Iris pigment epithelial cell (primary cell): ENCODE data around the gene CNDP1.

Experiments
- DNase-seq: peaks from one replicate; pipeline ENCODE4 v3.0.0-alpha.2; 2011; ENCODE audit warnings: low read depth

Gene CNDP1

DNA sequence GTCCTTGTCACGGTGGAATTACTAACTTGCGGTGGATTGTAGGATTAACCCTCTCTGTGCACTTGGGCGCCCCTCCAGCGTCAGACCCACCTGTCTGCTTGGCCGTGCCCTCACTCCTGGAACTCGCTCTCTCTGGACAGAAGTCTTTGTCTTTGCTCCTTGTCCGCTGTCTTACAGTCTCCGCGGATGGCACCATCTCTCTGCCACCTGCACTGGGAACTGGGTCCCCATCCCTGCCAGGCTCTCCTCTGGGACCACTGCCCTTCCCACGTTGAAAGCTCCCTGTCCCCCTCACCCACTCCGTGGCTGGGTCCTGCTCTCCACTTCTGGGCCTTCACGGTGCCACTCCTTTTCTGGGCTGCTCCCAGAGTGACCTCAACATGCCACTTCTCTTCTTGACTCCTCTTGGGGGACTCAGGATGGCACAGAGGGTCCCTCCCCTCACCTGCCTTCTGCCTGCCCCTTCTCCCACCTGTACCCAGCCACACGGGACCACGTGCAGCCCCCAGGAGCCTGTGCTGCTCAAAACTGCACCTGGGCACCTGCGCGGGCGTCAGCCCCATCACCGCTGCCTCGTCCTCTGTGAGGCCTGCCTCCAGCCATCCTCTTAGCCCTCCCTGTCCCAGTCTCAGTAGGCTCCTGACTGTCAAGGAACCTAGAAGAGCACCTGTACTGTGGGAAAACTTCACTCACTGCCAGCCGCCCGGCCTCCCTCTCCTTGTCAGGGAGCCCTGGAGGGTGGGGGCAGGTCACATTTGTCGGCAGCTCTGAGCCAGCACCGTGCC, 27.0 kb upstream of the CNDP1 start:
- no peak for DNase-seq

DNA sequence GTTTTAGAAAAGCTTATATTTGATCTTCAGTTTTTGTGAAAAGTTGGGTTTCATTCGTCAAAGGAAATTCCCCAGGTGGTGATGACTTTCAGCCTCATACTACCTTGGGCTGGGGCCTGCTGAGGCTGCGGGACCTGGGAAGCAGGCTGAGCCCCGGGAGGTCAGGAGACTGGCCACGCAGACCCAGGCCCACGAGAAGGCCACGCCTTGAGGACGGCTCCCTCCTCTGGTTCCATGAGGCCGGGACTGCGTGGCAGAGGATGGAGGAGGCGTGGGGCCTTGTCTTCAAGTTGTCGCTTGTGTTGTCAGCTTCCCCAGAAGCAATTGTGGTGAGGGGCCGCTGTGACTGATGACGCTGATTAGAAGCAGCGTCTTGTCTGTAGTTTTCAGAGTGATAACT, 26.4 kb upstream of the CNDP1 start:
- no peak for DNase-seq

DNA sequence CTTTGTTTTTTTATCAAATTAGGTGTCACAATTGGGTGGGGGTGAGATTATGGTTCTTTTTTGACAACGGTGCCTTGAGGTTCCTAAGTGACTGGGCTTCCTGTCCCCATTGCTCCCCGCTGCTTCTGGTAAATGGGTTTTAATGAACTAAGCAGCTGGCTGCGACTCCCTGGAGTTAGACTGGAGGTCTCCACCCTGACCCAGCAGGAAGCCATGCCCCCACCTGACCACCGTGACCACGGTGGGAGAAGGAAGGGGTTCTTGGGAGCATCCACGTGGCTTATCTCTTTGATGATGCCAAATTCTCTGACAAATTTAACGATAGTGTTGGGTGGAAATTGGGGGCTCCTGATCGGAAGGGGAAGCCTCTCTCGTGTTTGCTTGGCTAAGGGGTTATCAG, 25.9 kb upstream of the CNDP1 start:
- DNase-seq = no peak

DNA sequence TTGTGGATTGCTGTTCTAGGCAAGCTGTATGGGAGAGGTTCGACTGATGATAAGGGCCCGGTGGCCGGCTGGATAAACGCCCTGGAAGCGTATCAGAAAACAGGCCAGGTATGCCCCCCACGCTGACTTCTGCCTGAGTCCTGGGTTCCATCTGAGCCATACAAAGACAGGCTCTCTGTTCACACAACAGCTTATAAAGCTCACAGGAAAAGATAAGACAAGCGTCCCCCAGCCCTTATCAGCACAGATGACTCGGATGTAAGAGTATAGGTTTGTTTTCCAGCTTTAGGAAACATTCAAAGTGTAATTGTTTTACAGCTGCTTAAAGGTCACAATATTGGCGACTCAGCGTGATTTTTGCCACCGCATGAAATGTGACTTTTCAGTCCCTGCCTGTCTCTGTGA, 25.5 kb upstream of the CNDP1 start:
- DNase-seq = no peak

DNA sequence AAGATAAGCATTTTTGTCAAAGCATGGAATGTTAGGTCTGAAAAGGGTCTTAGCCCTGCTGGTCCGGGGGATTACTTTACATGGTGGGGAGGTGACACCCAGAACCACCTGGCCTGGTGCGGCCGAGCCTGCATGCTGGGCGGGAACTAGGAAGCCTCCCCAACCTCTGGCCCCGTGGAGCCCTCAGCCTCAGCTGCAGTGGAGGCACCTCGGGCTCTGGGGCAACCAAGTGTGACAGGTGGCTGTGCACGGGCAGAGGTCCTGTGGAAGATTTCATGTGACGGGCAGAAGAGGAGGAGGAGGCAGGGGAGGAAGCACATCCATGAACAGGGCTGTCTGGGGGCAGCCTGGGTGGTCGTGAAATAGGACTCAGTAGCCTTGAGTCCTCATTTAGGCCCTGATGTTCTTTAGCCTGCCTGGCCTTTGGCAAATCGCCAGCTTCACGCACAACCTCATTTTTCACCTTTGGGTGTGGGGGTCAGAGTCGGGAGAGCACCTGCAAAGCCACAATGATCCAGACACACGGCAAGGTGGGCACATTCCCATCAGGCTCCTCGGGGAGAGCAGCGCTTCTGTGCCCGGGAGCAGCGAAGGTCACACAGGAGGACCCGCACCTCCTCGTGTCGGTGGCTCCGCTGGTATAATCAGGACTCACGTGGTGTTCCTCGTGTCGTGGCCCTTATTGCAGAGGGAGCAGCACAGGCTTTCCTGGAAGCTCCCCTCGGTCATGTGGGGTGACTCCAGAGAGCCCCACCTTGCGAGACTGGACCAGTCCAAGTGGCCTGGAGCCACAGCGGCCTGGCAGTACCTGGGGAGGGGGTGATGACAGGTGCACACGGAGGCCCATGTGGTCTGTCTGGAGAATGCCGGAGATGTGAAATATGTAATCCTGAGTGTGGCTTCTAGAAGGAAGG, 24.2 kb upstream of the CNDP1 start:
- DNase-seq = no peak

DNA sequence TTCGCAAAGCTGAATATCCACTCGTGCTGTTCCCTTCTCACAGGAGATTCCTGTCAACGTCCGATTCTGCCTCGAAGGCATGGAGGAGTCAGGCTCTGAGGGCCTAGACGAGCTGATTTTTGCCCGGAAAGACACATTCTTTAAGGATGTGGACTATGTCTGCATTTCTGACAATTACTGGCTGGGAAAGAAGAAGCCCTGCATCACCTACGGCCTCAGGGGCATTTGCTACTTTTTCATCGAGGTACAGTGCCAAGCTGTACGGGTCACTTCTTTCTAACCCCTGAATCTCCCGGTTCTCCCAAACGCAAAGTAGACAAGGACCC, 23.6 kb upstream of the CNDP1 start:
- no peak for DNase-seq

DNA sequence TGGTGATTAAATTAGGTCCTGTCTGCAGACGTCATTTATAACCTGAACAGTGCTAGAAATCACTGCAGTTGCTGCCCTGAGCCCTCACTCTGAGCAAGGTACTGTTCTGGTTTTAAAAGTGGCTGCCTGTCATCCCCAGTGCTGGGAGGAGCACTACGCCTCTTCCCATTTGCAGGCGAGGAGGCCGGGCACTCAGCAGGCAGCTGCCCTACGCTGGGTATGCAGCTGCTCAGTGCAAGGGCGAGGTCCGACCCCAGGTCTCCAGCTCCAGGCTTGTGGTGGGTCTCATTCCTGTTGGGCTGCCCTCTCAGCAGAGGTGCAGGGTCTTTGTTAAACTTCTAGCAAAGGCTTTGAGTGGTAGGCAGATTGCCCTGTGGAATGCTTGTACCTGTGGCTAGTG, 22.5 kb upstream of the CNDP1 start:
- DNase-seq = no peak

DNA sequence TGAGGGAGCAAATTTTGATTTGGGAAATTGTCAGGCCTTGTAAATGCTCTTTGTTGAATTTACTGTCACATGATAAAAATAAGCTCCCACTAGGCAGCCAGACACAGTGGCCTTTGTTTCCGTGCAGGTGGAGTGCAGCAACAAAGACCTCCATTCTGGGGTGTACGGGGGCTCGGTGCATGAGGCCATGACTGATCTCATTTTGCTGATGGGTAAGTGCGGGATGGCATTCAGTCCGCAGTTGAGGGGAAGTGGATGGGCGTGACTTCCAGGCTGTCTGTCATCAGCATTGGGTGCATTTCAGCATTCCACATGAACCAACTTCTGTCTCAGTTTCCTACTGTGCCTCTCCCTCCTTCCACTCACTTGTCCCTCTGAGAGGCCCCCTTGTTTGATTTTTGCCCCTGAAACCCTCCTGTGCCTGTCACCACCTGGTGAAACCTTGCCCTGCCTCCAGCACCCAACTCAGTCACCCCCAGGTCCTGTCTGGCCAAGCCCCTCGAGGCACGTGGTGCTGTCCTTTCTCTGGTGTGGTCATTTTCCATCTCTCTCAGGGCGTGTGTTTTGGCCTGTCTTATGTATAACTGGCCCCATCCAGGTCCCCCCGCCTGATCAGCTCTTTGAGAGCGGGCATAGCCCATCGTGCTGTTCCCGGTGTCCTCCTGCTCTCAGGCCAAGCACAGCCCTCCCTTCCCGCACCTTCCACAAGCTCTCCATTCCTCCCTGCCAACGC, 21.8 kb upstream of the CNDP1 start:
- DNase-seq = no peak

DNA sequence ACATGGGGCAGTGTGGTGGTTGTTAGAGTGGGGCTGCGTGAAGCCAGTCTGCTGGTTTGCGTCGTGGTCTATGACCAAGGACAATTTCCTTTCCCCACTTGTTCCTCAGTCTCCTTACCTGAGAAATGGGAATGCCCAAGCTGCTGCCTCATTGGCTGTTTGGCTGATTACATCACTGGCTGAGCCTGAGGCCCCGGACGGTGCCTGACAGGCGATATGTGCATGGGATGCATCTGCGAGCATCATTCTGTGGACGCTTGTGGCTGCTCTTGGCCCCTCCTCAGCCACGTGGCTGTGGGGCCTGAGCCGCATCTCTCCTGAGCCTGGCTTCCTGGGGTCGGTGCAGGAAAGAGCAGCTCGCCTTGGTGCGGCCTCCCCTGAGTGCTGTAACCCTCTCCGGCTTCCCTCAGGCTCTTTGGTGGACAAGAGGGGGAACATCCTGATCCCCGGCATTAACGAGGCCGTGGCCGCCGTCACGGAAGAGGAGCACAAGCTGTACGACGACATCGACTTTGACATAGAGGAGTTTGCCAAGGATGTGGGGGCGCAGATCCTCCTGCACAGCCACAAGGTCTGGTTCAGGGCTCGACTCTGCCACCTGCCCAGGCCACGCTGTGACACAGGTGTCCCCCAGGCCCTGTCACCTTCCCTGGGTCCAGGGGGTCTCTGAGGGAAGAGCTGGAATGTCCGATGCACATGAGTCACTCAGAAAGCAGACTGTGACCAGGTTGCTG, 21.0 kb upstream of the CNDP1 start:
- DNase-seq = no peak

DNA sequence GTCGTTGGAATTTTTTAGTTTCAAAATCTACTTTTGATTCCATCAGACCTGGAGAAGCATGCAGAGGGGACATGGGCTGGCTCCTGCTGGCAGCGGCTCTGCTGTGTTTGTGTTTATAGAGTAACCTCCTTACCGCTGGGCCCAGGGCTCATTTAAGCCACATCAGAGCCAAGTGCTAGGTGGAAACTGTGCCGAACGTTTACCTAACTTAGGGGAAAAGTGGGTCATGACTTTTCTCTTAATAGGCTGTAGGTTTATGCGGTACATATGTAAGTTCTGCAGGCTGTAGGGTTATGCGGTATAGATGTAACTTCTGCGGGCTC, 20.5 kb upstream of the CNDP1 start:
- no peak for DNase-seq

DNA sequence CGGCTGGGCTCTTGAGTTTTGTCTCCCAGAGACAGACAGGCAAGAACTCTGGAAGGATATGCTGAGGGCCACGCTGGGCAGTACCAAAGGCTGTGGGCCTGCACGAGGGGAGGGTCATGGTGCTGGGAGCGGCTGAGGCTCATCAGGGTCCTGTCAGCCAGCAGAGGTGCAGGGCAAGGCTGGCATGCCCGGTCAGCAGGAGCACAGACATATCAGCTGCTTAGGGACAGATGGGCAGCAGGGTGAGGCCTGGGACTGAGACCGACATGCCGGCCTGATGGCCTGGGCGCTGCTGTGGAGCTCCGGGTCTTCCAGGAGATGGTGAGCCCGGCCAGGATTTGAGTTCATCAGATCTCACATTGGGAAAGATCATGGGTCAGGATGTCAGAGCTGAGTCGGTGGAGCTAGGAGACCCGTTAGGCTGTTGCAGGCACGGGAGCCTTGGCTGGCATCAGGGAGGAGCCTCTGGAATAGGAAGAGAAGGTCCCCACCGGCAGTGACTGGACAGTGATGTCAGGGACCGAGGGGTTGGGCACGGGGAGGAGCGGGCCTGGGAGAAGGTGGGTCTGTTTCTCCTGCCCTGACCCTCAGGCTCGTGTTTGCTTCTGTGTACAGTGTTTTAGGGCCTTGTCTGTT, 19.3 kb upstream of the CNDP1 start:
- no peak for DNase-seq

DNA sequence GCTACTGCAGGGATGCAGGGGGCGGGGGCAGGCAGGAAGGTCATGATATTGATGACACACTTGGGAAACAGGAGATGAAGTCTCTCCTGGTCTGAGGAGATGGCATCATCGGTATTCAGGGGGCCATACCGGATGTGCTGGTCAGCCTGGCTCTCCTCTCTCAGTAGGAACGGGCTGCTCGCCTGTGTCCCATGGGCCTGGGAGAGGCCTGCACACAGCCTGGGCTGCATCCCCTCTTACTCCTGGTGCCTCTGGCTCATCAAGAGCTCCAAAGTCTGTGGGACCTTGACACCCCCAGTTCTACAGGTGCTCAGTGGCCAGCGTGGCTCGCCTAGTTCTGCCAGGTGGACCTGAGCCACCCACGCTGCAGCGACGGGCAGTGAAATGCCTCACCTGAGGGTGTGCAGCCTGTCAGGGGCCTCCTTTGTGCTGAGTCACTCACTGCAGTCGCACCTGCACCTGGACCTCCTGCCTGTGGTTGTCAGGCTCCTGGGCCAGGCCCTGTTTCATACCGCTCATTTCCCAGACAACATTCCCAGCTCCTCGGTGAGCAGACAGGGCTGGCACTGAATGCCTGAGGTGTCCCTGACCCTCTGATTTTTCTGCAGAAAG, 18.6 kb upstream of the CNDP1 start:
- DNase-seq = no peak

DNA sequence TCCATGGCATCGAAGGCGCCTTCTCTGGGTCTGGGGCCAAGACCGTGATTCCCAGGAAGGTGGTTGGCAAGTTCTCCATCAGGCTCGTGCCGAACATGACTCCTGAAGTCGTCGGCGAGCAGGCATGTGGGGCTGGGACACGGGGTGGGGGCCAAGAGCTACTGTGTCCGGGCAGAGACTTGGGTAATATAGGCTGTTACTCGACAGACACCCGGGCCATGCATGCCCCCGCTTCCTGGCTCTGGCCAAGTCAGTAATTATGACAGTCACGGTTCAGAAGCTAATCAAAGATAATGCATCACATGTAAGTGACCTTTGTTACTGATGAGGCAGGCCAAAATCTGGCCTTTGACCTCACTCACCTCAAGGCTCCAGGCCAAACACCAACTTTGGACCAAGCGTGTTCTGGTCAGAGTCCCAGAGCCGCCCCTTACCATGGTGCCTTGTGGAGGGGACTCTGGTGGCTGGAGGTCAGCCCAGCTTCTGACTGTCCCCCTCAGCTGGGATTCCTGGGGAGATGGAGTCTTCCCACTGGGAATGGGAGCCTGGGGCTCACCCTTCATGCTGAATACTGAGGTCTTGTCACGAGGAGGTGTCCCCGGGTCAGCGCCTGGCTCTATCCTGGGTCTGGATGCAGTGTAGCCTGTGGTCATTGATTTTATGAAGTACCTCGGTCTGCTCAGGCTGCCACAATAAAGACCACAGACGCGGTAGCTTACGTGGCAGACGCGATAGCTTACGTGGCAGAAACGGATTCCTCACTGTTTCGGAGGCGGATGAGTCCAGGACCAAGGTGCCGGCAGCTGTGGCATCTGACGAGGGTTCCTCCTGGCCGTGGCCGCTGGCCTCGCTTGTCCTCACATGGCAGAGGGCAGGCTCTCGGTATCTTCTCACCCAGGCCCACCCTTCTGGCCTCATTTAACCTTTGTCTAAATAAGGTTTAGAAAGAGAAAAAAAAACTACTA, 17.7 kb upstream of the CNDP1 start:
- no peak for DNase-seq

DNA sequence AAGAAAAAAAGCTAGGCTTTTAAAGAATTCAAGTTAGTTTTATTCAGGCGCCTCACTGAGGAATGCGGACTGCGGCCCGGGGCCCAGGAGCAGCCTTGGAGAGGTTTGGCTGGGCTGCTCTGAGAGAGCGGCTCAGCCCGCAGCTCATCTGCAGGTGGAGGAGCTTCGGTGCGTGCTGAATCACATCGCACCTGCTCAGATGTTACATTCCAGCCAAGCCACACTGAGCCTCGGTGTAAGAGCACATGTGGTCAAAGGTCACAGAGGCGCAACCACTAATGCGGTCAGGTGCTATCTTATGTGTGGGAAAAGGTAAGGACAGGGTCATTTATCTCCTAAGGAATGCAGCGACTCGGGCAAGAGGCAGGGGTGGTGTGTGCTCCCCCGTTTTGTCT, 17.1 kb upstream of the CNDP1 start:
- DNase-seq = no peak

DNA sequence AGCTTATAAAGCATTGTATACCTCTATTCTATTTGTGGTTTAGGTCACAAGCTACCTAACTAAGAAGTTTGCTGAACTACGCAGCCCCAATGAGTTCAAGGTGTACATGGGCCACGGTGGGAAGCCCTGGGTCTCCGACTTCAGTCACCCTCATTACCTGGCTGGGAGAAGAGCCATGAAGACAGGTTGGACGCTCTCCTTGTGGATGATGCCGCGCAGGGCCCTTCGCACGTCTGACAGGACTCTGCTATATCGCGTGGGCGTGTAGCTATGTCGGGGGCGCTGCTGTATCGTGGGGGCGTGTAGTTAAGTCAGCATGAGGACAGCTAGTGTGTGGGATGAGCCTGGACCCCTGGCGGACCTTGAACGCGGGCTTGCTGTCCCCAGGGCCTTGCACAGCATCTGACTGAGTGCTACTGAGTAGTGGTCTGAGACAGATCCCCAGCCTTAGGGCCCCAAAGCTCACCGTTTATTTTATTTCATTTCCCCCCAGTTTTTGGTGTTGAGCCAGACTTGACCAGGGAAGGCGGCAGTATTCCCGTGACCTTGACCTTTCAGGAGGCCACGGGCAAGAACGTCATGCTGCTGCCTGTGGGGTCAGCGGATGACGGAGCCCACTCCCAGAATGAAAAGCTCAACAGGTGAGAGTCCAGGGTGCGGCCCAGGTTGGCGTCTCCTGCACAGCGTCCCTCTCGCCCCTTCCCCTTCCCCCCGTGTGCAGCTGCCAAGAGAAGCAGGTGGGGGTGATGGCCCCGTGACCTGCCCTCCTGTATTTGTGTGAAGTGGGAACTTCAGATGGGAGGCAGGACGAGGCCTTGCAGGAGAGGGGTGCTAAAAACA, 15.6 kb upstream of the CNDP1 start:
- DNase-seq = no peak

DNA sequence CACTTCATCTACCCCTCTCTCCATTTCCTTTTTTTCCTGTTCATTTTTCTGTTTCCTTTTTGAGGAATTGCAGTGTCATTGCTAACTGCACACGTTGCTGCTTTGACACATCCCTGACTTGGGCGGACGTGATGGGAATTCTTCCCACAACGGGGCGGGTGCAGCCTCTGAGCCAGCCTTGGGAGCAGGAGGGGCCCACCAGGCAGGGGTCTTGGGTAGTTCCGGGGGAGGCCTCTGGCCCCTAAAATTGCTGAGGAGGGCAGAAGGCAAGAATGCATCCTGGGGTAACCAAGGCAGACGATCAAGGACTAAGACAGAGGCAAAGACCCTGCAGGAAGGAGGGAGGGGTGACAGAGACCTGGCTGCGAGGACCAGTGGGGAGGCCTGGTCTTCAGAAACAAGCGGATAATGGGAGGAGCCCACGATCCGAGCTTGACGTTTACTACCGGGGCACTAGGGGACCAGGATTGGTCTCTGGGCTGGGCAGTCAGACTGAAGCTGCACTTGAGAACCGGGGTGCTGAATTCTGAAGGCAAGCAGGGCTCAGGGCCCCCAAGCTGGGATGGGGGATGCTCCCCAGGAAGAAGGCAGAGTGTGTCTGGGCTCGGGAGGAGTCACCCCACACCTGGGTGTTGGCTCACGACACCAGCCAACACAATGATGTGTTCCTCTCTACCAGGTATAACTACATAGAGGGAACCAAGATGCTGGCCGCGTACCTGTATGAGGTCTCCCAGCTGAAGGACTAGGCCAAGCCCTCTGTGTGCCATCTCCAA, 14.8 kb upstream of the CNDP1 start:
- DNase-seq = no peak

DNA sequence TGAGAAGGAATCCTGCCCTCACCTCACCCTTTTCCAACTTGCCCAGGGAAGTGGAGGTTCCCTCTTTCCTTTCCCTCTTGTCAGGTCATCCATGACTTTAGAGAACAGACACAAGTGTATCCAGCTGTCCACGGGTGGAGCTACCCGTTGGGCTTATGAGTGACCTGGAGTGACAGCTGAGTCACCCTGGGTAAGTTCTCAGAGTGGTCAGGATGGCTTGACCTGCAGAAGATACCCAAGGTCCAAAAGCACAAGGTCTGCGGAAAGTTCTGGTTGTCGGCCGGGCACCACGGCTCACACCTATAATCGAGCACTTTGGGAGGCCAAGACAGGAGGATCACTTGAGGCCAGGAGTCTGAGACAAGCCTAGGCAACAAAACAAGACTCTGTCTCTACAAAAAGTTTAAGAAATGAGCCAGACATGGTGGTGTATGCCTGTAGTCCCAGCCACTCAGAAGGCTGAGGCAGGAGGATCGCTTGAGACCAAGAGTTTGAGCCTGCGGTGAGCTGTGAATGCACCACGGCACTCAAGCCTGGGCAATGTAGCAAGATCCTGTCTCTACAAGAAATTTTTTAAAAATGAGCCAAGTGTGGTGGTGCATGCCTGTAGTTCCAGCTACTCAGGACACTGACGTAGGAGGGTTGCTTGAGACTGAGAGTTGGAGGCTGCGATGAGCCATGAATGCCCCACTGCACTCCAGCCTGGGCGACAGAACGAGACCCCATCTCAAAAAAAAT, 14.0 kb upstream of the CNDP1 start:
- no peak for DNase-seq
